Measurements from ENCODE around the gene INTS3.

INTS3 gene

GRCh38 chr1:153795934-153796785 lies 68.3 kb downstream of the INTS3 start:
- H3K27me3 ChIP-seq (ENCODE audit: insufficient read depth, poor library complexity, severe bottlenecking) = no peaks in the 10 kb centered on the region
- ATAC-seq (ENCODE audit: low read depth) (no peak), DNase-seq (ENCODE audit: low spot score) (peak; percentile 31)
- no peak overlapping the region for H3K27ac ChIP-seq (ENCODE audit: poor library complexity, severe bottlenecking)
- no peak for TF ChIP-seq CTCF (IDR thresholded peaks at IDR 0.05; ENCODE audit: poor library complexity, severe bottlenecking)
- H3K4me1 ChIP-seq (ENCODE audit: insufficient read depth, poor library complexity, severe bottlenecking) = no peaks in the 10 kb centered on the region
- no peak overlapping the region for H3K4me3 ChIP-seq (ENCODE audit: severe bottlenecking)
- H3K9me3 ChIP-seq (ENCODE audit: severe bottlenecking) = no peaks in the 10 kb centered on the region
- no peaks in the 10 kb centered on the region for H3K36me3 ChIP-seq (ENCODE audit: low read depth)

DNA sequence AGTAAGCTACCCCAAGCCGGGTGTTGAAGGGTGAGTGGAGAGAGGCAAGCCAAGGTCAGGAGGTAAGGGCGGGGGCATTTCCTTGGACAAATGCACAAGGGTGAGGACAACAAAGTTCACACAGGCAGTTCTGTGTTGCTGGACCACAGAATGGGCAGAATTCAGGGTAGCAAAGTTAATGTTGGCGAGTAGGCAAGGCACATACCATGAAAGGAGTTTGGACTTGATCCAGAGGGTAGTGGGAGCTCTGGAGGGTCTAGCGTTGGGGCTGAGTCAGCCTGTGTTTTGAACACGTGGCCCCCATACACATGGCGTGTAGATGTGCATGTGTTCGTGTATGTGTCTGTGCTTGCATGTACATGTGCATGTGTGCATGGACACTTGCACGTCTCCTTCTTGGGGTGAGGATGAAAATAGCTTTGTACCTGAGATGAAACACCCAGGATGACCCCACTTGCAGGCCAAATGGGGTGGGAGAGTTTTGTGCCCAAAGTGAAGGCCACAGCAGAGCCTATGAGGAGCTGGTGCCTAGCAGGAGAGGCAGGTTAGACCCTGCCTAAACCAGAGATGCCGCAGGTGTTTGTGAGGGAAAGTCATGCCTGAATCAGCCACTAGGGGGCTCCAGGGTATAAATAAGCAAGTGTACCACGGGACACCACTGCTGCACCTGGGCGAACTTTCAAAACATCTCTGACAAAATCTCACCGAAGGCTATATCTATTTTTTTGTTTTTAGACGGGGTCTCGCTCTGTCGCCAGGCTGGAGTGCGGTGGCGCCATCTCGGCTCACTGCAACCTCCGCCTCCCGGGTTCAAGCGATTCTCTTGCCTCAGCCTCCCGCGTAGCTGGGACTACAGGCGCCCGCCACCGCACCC lies 69.2 kb downstream of the INTS3 start:
- no peaks in the 10 kb centered on the region for H3K4me1 ChIP-seq (ENCODE audit: insufficient read depth, poor library complexity, severe bottlenecking)
- DNase-seq (ENCODE audit: low spot score) (peak; percentile 22), ATAC-seq (ENCODE audit: low read depth) (peak; percentile 69)
- no peaks in the 10 kb centered on the region for H3K9me3 ChIP-seq (ENCODE audit: severe bottlenecking)
- no peak overlapping the region for H3K27ac ChIP-seq (ENCODE audit: poor library complexity, severe bottlenecking)
- H3K27me3 ChIP-seq (ENCODE audit: insufficient read depth, poor library complexity, severe bottlenecking) = no peaks in the 10 kb centered on the region
- H3K4me3 ChIP-seq (ENCODE audit: severe bottlenecking) = no peak overlapping the region
- TF ChIP-seq CTCF (IDR thresholded peaks at IDR 0.05; ENCODE audit: poor library complexity, severe bottlenecking) = peak; percentile 88
- H3K36me3 ChIP-seq (ENCODE audit: low read depth) = no peaks in the 10 kb centered on the region

DNA sequence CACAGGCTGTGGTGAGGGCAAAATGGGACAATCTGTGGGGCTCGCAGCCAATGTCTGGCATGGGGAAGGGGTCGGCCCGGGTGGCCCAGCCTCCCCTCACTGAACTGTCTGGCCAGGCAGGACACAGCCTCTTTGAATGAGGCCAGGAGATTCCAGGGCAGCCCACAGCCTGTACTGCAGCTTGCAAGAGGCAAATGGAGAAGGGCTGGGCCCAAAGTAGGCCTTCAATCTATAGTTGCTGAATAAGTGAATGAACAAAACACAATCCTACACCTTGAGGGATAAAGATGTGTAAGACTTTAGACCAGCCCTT lies 70.6 kb downstream of the INTS3 start:
- no peaks in the 10 kb centered on the region for H3K36me3 ChIP-seq (ENCODE audit: low read depth)
- H3K4me1 ChIP-seq (ENCODE audit: insufficient read depth, poor library complexity, severe bottlenecking) = no peaks in the 10 kb centered on the region
- H3K4me3 ChIP-seq (ENCODE audit: severe bottlenecking) = no peak overlapping the region
- ATAC-seq (ENCODE audit: low read depth) (no peak), DNase-seq (ENCODE audit: low spot score) (no peak)
- no peak for TF ChIP-seq CTCF (IDR thresholded peaks at IDR 0.05; ENCODE audit: poor library complexity, severe bottlenecking)
- no peak overlapping the region for H3K27ac ChIP-seq (ENCODE audit: poor library complexity, severe bottlenecking)
- H3K9me3 ChIP-seq (ENCODE audit: severe bottlenecking) = no peaks in the 10 kb centered on the region
- H3K27me3 ChIP-seq (ENCODE audit: insufficient read depth, poor library complexity, severe bottlenecking) = no peaks in the 10 kb centered on the region

- TF ChIP-seq CTCF (IDR thresholded peaks at IDR 0.05; ENCODE audit: poor library complexity, severe bottlenecking) = no peak
- DNase-seq (ENCODE audit: low spot score) (no peak), ATAC-seq (ENCODE audit: low read depth) (no peak)
- Histone ChIP-seq H3K9me3 (ENCODE audit: severe bottlenecking) (no peaks in the 10 kb centered on the region), H3K27ac (ENCODE audit: poor library complexity, severe bottlenecking) (no peak overlapping the region), H3K36me3 (ENCODE audit: low read depth) (no peaks in the 10 kb centered on the region), H3K4me3 (ENCODE audit: severe bottlenecking) (no peak overlapping the region), H3K27me3 (ENCODE audit: insufficient read depth, poor library complexity, severe bottlenecking) (no peaks in the 10 kb centered on the region), H3K4me1 (ENCODE audit: insufficient read depth, poor library complexity, severe bottlenecking) (no peaks in the 10 kb centered on the region)
Observed at GRCh38 chr1:153799016-153799415, 71.2 kb downstream of the INTS3 start.
